Sciatic nerve (tissue), 2 donors: ENCODE measurements around the gene NXPH3. TPM values are rescaled to one million over a fixed set of nuclear protein-coding genes. Genes with fewer than 3 reads are reported as not detected.
"Not testable (repeated sequence)": the region's sequence is repeated elsewhere in the genome, so short reads cannot be mapped to it uniquely, and the experiment has no call there.

ENCODE experiments used
- ATAC-seq: fragments of 200-7000 bp; cut with Tn5 transposase; one replicate; pipeline ENCODE4 v1.9.1; 2020; ENCODE audit warnings: mild to moderate bottlenecking, moderate library complexity
- DNase-seq: peaks from one replicate; pipeline ENCODE4 v3.0.0-alpha.2; 2020; ENCODE audit warnings: low spot score
- intact Hi-C: fragments of 100-400 bp; cut with DNase I; formaldehyde crosslinking; loops from one replicate; pipeline ENCODE4 v1.14.2; 2022
- total RNA-seq: library from RNA; stranded (reverse); fragmentation: NEBNext Ultra II Directional; extraction: Animal tissue kit (Norgen Biotek cat#: 25700); gene quantifications from one replicate; pipeline ENCODE4 v1.2.1, GENCODE V29; 2021
- donor health status: DM: no; HTN: no; CAD: no.
- donor health status: DM: no; HTN: no; CAD: no.

NXPH3 gene
- total RNA-seq, result 17.0 TPM

DNA sequence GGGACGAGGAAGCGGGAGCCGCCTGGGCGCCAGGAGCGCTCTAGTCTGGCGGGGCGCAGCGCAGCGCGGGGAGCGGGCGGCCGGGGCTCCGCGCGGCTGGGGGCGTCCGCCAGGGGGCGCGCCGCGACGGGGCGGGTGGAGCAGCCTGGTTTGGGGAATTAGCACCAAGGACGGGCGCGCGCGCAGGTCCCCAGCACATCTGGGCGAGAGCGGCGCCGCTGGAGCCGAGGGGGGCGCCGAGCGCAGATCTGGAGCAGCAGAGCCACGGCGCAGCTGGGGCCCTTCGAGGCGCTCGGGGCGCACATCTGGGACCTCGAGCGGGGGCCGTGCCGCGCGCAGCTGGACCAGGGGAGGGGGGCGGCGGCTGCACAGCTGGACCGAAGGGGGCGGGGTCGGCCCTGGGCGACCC is at the start of gene NXPH3:
NXPH3 (plus strand) TSS at position 193 of the 409 bp plus-strand sequence. CDS start 349 bp downstream, outside the sequence.
- DNase-seq (peak; percentile 83), ATAC-seq (peak; percentile 33)
- intact Hi-C loops, result no loop called here

DNA sequence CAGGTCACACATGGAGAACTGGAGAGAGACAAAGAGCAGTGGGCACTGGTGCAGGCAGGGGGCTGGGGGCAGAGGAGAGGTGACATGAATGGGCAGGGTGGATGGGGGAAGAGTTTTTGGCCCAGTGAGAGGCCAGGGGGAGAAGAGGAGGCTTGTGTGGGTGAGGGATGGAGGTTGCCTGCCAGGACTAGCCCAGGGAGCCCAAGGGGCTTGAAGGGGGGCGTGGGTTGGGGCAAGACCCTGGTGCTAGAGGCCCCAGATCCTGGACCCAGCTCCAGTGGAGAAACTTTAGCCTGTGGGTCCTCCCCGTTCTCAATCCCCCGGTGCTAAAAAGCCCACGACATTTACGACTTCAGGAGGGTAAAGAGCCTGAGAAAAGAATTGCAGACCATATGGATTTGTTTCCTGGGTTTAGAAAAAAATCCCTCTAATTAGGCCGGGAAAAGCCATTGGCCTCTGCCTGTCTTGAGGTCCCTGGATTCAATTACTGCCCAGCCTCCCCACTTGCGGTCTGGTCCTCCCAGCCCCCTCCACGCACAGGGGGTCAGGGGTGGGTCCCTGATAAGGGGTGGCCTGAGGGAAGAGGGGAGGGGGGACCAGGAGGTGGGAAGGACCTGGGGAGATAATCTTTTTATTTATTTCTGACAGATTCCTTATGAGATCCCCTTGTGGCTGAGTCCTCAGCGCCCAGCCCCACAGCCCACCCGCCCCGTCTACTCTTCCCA is 47.6 kb upstream of the NXPH3 start:
- ATAC-seq (no peak), DNase-seq (peak; percentile 42)
- intact Hi-C loops, result no loop called here

DNA sequence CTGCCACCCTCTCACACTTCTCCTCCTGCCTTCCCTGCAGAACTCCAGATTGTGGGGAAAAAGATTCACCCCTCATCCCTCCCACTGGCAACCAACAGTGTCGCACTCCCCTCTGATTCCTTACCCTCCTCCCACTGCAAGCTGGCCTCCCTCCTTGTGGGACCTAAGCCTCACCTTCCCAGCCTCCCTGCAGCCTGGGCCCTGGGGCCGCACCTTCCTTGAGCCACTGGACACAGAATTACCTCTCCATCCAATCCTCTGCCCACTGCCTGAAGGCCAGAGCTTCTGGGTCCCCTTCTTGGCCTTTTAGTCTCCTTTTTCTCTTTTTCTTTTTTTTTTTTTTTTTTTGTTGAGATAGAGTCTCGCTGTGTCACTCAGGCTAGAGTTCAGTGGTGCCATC is 46.7 kb upstream of the NXPH3 start:
- intact Hi-C loops, result no loop called here
- ATAC-seq (no peak), DNase-seq (peak; percentile 40)

DNA sequence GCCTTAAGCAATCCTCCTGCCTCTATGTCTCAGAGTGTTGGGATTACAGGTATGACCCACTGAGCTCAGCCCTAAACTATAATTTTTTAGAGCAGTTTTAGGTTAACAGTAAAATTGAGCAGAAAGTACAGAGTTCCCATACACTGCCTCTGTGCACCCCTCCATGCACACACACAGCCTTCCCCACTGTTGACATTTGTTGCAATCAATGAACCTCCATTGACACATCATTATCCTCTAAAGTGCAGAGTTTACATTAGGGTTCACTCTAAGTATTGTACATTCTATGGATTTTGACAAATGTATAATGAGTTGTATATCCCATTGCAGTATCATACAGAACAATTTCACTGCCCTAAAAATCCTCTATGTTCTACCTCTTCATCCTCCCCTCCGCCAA is 45.6 kb upstream of the NXPH3 start:
- ATAC-seq (no peak), DNase-seq (no peak)
- intact Hi-C loops, result no loop called here

DNA sequence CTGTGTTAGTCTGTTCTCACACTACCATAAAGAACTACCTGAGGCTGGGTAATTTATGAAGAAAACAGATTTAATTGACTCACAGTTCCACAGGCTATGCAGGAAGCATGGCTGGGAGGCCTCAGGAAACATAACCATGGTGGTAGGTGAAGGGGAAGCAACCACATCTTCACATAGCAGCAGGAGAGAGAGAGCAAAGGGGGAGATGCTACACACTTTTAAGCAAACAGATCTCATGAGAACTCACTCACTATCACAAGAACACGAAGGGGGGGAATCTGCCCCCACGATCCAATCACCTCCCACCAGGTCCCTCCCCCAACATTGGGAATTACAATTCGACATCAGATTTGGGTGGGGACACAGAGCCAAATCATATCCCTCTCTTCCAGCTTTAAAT is 31.8 kb upstream of the NXPH3 start:
- intact Hi-C loops, result no loop called here
- ATAC-seq (no peak), DNase-seq (no peak)

DNA sequence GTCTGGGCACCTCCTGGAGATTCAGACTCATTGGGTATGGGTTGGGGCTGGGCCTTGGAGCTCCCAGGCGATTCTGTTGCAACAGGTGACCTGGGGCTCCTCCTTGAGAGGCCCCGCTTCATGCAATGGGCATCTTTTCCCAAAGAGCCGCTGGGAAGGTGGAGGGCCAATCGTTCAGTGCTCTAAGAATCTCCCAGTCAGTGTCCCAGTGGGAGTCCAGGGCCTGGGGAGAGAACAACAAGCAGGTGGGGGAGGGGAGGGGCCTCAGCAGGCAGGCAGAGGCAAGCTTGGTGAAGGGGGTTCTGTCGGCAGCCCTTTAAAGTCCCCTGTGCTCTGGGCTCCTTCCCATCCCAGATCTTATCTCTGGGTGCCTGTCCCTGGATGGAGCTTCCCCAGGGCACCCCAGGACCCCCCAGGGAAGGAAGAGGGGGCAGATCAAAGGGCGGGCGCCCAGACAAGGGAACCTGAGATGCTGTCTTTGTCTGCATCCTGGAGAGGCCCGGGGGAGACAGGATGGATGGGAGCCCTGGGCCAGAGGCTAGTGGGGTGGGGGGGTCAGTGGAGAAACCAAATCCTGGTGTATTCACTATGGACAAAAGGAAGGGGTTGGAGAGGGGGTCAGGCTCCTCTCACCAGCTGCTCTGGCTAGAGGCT is 30.5 kb upstream of the NXPH3 start:
- intact Hi-C loops, result no loop called here
- ATAC-seq (no peak), DNase-seq (no peak)

DNA sequence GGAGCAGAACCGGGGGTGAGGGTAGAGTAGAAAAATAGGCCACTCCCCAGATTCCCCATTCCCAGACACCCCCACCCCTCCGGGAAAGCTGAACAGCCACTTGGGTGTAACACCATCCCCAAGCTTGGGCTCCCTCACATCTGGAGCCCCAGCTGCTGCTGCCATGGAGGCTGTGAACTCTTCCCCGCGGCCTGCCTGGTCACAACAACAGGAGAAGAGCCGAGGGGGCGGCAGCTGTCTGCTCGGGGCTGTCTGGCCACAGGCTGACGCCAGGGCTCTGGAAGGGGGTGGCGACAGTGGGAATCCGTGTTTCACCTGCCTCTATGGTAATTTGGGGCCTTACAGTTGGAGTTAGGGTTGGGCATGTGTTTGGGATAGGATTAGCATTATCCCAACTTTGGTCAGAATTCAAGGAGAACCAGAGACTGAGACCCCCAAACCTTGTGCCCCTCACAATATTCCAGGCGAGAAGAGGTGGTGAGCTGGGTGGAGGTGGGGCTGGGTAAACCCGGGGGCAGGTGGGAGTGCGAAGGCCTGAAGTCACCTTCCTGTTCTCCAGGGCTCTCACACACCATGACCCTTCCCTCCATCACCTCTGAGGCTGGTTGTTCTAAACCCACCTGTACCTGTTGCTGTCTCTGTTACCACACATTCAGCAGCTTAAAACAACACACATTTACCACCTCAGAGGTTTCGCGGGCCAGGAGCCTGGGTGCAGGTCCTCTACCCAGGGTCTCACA is 29.7 kb upstream of the NXPH3 start:
- intact Hi-C loops, result no loop called here
- DNase-seq (no peak), ATAC-seq (no peak)

DNA sequence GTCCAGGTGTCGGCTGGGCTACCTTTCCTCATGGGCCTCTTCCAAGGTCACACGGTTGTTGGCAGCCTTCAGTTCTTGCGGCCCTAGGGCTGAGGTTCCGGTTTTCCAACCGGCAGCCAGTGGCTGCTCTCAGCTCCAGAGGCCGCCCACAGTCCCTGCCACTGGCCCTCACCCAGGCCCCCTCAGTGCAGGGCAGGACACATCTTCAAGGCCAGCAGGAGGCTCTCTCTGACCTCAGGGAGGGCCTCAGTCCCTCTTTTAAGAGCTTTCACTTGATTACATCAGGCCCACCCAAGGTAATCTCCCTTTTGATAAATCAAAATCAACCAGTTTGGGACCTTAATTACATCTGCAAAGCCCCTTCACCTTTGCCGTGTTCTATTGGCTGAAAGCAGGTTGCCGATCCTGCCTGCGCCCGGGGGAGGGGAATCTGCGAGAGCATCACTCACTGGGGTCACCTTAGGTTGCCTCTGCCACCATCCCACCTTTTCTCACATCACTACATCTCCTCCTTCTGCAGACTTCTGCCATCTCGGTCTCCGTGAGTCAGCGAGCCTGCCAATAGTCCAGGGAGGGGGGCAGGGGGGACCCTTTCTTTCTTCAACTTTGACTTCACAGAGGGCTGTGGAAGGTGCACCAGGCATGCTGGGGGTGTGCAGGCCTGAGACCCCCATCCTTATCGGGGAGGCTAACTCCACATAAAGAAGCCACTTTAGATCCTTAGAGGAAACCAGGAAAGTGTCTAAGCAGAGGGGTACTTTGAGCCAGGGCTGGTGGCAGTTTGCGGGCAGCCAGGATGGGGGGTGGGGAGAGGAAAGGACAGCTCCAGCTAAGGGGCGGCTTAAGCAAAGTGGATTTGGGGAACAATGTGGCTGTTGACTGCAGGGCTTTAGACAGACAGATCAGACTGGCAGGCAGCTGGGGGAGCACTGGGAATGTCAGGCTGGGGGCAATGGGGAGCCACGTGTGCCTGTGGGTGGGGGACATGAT is 28.8 kb upstream of the NXPH3 start:
- DNase-seq, result no peak

DNA sequence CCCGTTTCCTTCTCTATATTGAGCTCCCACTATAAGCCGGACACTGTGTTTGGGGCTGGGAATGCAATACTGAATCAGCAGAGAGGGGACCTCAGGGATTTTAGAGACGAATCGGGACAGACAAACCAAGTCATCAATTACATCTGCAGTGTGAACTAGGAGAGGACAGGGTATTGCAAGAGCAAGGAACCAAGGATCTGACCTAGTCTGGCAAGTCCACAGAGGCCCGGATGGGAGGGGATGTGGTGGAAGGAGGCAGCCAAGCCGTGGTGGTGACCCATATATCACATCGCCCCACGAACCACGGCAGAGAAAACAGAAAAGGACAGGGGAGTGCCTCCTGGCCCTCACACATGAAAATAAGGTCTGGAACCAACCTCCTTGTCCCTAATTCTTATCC is 28.1 kb upstream of the NXPH3 start:
- intact Hi-C loops, result no loop called here
- DNase-seq (no peak), ATAC-seq (peak; percentile 81)

More for the DNA sequence above, 28.8 kb upstream of the NXPH3 start:
- no peak for ATAC-seq
- intact Hi-C loops, result no loop called here

DNA sequence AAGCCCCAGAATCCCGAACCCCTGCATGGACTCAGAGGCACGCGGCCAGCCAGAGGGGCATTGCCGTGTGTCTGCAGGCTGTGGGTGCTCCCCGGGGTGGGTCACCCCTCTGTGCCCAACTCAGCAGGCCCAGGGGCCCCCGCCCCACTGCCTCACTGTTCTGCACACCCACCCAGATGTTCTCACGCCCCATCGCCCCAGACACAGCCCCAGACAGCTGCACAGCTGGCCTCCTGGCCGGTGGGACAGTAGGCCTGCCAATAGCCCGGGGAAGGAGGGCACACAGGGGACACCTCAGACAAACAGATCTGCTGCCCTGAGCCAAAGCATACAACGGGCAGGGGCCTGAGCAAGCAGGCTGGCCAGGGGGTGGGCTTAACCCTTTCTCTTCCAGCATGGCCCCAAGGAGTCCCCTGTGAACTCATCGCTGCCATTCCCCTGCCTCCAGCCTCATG is 27.6 kb upstream of the NXPH3 start:
- intact Hi-C loops, result no loop called here
- DNase-seq (no peak), ATAC-seq (peak; percentile 65)

DNA sequence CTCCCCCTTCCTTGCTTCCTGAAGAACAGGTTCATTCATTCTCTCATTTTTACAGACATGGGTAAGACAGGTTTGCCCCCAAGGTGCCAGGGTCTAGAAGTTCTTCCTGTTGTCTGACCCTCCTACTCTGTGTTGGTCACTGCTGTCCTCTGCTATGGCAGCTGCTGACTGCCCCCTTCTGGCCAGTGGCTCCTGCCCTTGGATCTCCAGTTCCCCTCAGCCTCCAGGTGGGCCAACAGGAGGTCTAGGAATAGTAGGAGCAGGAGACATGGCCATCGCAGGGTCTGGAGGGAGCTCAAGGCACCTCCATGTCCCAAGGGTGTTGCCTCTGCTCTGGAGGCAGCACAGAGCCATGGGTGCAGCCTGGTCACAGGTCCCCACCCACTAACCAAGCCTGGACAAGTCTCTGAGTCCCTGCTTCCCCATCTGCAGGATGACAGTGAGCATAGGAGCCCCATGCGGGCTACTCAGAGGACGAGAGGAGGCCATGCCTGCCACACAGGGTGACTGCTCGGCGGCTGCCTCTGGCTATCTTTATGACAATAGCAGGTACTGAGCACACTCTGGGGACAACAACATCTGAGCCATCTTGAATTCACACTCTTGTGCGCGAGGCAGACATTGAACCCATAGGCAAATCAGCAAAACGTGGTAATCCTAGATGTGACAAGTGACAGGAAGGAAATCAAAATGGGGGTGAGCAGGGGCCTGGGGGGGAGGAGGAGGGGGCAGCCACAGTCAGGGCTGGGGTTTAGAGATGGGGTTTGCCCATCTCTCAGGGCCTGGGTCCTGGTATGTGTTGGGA is 27.0 kb upstream of the NXPH3 start:
- peak; percentile 79 for ATAC-seq
- intact Hi-C loops, result no loop called here
- DNase-seq, result no peak

DNA sequence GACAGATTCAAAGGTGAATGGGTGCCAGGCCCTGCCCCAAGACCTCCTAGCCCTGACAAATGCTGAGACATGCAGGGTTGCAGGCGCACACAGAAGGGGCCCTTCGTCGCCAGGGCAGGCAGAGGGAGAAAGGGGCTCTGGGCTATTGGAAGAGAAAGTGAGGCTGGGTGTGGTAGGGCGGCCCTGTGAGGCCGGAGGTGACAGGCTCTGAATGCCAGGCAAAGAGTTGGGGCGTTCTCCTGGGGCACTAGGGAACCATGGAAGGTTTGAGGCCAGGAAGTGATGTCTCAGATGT is 26.4 kb upstream of the NXPH3 start:
- intact Hi-C loops, result no loop called here
- no peak for ATAC-seq
- DNase-seq, result no peak

DNA sequence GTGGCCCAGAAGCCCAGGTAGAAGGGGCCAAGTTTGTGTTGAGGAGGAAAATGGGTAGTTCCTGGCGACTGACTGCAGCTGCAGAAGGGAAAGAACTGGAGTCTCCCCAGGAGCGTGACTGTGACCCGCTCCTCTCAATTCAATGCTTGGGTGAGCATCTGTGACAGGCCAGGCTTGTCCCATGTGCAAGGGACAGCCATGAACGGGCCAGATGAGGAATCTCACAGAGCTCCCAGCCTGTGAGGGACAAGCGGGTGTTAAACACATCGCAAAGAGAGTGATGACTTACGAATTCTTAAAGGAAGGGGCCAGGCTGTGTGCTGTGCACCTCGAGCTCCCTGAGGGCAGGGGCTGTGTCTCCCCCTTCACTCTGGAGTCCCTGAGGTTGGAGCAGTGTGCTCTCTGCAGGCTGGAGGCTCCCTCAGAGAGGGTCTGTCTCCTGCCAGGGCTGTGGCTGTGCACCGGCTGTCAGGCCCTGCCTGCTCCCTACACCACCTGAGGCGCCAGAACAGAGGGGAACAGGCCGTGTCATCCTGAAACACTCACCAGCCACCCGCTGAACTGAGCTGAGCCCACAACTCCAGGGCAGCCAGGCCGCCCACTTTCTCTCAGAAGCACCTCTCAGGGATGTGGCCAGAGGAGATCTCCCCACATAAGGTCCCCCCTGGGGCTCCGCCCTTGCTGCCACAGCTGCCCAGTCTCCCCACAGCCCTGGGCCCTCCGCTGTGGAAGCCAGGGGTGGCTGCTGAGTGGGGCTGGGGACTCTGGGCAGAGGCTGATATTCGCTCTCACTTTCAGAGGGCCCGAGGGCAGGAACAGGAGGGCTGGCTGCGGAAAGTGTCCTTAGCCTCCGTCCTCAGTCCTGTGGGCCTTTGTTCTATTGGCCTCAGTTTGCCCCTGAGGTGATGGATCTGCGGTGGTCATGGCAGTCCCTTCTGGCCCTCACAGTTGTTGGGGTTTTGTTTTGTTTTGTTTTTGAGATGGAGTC is 25.7 kb upstream of the NXPH3 start:
- ATAC-seq (no peak), DNase-seq (no peak)
- intact Hi-C loops, result loop anchor here (10.0 kb wide), 1 partner anchor 115 kb away; no protein-coding TSS in a partner anchor

DNA sequence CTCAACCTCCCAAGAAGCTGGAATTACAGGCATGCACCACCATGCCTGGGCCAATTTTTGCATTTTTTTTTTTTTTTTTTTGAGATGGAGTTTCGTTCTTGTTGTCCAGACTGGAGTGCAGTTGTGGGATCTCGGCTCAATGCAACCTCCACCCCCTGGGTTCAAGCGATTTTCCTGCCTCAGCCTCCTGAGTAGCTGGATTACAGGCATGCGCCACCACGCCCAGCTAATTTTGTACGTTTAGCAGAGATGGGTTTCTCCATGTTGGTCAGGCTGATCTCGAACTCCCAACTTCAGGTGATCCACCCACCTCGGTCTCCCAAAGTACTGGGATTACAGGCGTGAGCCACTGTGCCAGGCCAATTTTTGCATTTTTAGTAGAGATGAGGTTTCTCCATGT is 24.9 kb upstream of the NXPH3 start:
- intact Hi-C loops, result loop anchor here (10.0 kb wide), 1 partner anchor 116 kb away; no protein-coding TSS in a partner anchor
- ATAC-seq, DNase-seq: not testable (repeated sequence)

DNA sequence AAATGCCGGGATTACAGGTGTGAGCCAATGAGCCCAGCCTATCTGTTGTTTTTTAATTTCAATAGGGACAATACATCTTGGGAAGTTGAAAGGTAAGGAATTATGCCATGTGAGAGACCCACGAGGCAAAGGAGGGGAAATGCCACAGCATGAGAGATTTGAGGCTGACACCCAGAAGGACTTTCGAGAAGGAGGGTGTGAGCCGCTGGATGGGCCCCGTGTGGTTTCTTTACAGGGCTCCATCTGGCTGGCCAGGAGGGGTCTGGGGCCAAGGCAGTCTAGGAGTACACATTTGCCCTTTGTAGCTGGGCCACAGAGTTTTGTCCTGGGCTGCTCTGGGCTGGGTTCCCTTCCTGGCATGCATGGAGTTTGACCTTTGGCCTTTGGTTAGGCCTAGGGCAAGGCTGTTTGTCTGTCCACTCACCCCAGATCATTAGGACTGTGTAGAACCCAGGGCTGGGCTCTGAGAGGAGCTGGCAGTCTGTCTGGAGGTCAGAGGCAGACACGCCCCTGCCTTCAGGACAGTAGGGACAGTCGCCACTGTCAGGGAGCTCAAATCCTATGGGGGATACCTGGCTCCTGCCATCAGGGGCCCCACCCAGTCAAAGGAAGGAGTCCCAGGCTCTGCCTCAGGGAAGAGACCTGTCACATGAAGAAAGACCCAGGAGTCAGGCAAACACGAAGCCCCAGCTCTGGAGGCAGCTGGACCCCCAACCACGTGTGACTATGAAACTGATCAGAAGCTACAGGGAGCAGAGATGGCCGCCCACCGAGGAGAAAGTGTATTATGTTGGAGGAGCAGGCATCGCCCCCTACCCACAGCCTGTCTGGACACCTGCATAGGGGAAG is 24.2 kb upstream of the NXPH3 start:
- DNase-seq (no peak), ATAC-seq (no peak)
- intact Hi-C loops, result loop anchor here (10.0 kb wide), 1 partner anchor 117 kb away; no protein-coding TSS in a partner anchor
